ENCODE measurements around the gene UPK1A.

UPK1A gene

GRCh38 chr19:35666251-35666913, at the start of gene UPK1A:
Gene UPK1A (plus strand): TSS chr19:35666517. CDS start chr19:35666813, 296 bp downstream.
- no peak for DNase-seq

DNA sequence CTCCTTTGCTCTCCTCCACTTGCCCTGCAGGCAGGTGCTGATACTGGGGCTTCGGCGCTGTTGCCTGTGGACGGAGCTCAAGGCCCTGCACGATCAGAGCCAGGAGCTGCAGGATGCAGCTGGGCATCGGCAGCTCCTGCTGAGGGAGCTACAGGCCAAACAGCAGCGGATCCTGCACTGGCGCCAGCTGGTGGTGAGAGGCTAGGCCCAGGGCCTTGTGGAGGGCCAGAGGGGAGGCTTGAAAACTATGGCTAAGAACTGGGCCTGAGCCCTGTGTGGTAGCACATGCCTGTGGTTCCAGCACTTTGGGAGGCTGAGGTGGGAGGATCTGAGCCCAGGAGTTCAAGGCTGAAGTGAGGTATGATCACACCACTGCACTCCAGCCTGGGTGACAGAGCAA, 47.5 kb upstream of the UPK1A start:
- DNase-seq = no peak

DNA sequence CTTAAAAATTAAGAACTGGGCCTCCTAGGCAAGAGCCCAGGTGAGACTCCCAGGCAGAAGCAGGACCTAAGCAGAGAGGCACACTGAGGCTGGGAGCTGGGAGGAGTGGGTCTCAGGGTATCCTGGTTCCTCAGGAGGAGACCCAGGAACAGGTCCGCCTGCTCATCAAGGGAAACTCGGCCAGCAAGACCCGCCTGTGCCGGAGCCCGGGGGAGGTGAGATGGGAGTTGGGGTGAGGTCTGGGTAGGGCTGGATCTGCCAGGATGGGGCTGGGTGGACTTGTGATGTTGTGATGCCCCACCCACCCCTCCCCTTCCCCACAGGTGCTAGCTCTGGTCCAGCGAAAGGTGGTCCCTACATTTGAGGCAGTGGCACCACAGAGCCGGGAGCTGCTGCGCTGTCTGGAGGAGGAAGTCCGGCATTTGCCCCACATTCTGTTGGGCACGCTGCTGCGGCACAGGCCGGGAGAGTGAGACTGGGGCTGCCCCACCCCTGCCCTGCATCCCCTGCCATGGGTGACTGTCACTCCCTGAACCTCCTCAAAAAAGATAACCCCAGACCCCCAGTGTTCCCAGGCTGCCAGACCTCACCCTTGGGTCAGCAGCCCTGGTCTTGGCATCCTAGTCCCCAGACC, 46.9 kb upstream of the UPK1A start:
- DNase-seq = no peak

- no peak for DNase-seq
These were observed 46.3 kb upstream of the UPK1A start for GRCh38 chr19:35620001-35620400.

DNA sequence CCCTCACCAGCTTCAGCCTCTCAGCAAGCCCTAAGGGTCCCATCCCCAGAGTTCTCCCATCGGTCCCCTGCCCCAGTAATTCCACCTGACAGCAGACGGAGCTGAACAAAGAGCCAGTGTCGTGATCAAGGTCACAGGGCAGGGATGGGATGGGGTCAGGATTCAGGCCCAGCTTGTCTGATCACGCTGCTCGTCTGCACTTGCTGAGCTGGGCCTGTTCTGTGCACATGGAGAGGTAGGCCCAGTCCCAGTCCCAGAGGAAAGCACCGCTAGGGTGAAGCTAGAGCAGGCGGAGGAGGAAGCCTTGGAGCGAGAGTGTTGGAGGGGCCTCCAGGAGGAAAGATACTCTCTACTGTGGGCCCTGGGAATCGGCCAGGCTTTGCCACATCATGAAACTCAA, 44.6 kb upstream of the UPK1A start:
- no peak for DNase-seq

GRCh38 chr19:35622750-35623149, 43.6 kb upstream of the UPK1A start:
- DNase-seq = no peak

GRCh38 chr19:35623327-35624010, 42.8 kb upstream of the UPK1A start:
- peak in 7 of 56 donors; percentile 2 to 22 (median 10) for DNase-seq

DNA sequence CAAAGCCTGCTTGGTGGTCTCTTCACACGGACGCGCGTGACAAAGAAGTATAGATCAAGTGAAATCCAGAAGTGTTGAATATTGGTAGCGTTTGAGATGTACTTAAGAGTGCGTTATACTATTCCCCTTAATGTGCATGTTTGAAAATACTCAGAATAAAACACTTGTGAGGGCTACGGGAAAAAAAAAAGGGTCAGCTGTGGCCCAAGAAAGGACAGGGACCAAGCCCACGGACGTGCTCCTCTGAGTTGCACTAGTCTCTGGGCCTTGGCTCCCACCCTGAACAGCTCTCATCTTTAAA, 38.1 kb upstream of the UPK1A start:
- no peak for DNase-seq

- DNase-seq = peak; percentile 83 to 97 (median 93)
These were observed 37.6 kb upstream of the UPK1A start, which contains the start of gene RBM42 for GRCh38 chr19:35628565-35629331. Gene RBM42 (plus strand): TSS chr19:35629036. CDS start chr19:35629154, 118 bp downstream.

DNA sequence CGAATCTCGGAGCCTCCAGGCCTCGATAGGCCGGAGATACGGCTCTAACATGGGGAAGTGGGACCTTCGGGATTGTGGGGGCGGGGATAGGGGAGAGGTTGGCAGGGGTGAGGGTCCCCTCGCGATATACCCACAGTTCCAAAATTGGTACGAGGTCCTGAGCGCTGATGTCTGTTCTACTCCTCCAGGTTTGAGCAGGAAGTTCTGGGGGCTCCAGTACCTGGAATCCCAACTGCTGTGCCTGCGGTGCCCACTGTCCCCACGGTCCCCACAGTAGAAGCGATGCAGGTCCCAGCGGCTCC, 37.0 kb upstream of the UPK1A start:
- DNase-seq = peak in 1 of 56 donors; percentile 22

- DNase-seq = peak in 1 of 56 donors; percentile 9
These were observed 32.4 kb upstream of the UPK1A start for GRCh38 chr19:35633727-35634440.

DNA sequence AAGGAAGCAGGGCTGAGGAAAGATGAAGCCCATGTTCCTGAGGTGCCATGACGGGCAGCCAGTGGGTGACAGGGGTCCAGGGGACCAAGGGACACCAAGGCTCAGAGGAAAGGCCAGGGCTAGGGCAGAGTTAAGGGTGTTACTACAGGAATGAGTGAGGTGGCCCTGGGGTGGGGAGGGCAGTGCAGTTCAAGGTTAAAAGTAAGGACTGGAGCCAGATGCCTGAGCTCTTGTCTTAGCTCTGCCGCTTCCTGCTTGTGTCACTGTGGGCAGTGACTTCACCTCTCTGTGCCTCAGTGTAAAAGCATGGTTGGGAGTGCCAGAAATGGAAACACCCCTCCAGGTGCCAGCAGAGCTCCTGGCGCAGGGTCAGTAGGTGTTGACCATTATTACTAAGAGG, 29.7 kb upstream of the UPK1A start:
- no peak for DNase-seq

DNA sequence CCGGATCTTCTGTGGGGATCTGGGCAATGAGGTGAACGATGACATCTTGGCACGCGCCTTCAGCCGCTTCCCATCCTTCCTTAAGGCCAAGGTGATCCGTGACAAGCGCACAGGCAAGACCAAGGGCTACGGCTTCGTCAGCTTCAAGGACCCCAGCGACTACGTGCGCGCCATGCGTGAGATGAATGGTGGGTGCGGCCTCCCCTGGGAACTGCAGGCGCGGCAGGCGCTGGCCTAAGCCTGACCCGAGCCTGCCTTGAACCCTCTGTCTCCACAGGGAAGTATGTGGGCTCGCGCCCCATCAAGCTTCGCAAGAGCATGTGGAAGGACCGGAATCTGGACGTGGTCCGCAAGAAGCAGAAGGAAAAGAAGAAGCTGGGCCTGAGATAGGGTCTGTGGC, 29.2 kb upstream of the UPK1A start:
- DNase-seq = no peak

GRCh38 chr19:35639321-35639639, 27.0 kb upstream of the UPK1A start:
- DNase-seq = peak in 1 of 56 donors; percentile 32

- no peak for DNase-seq
These were observed 26.5 kb upstream of the UPK1A start for GRCh38 chr19:35639863-35640262.

DNA sequence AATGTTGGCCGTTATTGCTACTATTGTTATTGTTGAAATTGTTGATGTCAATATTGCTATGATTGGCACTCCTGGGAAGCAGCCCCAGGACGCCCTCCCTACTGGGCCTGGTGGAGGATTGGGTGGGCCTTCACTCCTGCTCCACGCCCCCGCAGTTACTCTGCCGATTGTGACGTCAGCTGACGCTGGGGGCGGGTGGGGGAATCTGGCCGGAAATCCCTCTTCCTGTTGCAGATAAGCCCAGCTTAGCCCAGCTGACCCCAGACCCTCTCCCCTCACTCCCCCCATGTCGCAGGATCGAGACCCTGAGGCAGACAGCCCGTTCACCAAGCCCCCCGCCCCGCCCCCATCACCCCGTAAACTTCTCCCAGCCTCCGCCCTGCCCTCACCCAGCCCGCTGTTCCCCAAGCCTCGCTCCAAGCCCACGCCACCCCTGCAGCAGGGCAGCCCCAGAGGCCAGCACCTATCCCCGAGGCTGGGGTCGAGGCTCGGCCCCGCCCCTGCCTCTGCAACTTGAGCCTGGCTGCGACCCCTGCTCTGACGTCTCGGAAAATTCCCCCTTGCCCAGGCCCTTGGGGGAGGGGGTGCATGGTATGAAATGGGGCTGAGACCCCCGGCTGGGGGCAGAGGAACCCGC, 24.7 kb upstream of the UPK1A start, which contains the start of gene ETV2:
TSS of gene ETV2 (plus strand) at position 231 of the 637 bp plus-strand sequence. CDS start 716 bp downstream, outside the sequence.
- peak in 2 of 56 donors; percentile 35 to 38 for DNase-seq

GRCh38 chr19:35642312-35642711, 24.0 kb upstream of the UPK1A start:
- no peak for DNase-seq

DNA sequence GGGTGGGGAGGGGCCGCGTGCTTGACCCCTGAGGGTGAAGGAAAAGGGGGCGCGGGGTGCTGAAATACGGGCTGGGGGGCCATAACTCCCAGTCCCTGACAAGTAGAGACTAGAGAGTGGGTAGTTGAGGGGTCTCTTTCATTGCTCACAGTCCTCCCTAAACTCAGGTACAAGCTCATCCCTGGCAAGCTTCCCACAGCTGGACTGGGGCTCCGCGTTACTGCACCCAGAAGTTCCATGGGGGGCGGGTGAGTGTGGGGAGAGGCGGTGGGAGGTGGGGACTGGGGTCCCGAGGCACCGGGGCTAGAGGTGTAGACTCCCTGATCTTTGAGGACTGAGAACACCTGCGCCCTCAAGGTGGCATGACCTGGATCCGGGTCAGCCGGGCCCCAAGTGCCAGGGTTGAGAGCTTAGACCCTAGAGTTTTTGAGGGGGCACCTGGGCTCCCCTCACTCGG, 23.5 kb upstream of the UPK1A start:
- DNase-seq = no peak

DNA sequence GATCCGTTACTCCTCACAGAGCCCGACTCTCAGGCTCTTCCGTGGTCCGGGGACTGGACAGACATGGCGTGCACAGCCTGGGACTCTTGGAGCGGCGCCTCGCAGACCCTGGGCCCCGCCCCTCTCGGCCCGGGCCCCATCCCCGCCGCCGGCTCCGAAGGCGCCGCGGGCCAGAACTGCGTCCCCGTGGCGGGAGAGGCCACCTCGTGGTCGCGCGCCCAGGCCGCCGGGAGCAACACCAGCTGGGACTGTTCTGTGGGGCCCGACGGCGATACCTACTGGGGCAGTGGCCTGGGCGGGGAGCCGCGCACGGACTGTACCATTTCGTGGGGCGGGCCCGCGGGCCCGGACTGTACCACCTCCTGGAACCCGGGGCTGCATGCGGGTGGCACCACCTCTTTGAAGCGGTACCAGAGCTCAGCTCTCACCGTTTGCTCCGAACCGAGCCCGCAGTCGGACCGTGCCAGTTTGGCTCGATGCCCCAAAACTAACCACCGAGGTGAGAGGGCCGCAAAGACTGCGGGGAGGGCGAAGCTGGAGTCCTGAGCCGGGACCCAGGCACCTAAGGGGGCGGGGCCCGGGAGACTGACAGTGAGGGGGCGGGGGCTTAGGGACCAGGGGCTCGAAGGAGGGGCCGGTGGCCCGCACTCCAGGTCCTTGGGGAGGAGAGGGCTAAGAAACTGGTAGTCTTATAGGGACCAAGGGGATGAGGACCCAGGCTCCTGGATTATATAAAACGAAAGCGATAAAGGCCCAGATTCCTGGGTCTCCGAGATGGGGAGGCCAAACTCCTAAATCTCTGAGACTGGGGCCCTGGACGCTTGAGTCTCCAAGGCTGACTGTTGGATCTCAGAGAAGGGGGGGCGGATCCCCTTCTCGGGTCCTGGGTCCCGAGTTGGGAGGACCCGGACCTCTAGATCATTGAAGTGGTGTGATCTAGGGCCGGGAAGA, 22.8 kb upstream of the UPK1A start:
- peak in 41 of 56 donors; percentile 5 to 72 (median 38) for DNase-seq
